Sigmoid colon (tissue), 4 donors: ENCODE data around the gene BCL2L12.

Experiments
- EP300 ChIP-seq, 4 donors: sonication (generic); formaldehyde crosslinking; IDR thresholded peaks; one replicate each; pipeline ENCODE4 v1.6.1; 2017; ENCODE audit warnings: antibody characterized with exemption in 4 of 4
- POLR2A ChIP-seq, 2 donors: fragments of 450-650 bp; IDR thresholded peaks; one replicate each; pipeline ENCODE4 v1.6.1; 2016; ENCODE audit warnings: antibody characterized with exemption in 2 of 2, mild to moderate bottlenecking in 2 of 2, moderate library complexity in 2 of 2
- POLR2AphosphoS5 ChIP-seq, 4 donors: sonication (generic); formaldehyde crosslinking; IDR thresholded peaks; one replicate each; pipeline ENCODE4 v1.6.1; 2017; ENCODE audit warnings: antibody characterized with exemption in 4 of 4
- TF ChIP-seq, protein P1 (sequence below), 4 experiments: fragments of 450-650 bp in 3 of 4; fragments of 200-600 bp in 1 of 4; IDR thresholded peaks; one replicate each; pipeline ENCODE4 v1.5.1; 2016 to 2019; ENCODE audit warnings: antibody characterized with exemption in 4 of 4, mild to moderate bottlenecking in 3 of 4, moderate library complexity in 2 of 4

DNA sequence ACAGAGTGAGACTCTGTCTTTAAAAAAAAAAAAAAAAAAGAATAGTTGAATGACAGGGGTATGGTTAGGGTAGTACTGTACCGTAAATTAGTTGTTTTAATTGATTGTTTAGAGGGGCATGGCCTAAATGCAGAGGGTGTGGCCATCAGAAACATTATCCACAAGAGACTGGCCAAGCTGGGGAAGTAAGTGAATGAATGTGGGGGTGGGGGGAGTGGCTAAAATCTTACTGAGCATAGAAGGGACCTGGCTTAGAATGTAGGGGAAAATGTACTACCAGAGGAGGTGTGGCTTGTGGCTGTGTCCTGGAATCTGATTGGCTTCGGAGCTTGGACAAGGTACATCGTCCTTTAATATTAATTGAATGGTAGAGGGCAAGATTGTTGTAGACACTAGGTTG, 3.8 kb downstream of the BCL2L12 start:
- TF ChIP-seq, protein P1, sequence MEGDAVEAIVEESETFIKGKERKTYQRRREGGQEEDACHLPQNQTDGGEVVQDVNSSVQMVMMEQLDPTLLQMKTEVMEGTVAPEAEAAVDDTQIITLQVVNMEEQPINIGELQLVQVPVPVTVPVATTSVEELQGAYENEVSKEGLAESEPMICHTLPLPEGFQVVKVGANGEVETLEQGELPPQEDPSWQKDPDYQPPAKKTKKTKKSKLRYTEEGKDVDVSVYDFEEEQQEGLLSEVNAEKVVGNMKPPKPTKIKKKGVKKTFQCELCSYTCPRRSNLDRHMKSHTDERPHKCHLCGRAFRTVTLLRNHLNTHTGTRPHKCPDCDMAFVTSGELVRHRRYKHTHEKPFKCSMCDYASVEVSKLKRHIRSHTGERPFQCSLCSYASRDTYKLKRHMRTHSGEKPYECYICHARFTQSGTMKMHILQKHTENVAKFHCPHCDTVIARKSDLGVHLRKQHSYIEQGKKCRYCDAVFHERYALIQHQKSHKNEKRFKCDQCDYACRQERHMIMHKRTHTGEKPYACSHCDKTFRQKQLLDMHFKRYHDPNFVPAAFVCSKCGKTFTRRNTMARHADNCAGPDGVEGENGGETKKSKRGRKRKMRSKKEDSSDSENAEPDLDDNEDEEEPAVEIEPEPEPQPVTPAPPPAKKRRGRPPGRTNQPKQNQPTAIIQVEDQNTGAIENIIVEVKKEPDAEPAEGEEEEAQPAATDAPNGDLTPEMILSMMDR (IDR thresholded peaks at IDR 0.05): no peak
- no peak for TF ChIP-seq POLR2A (IDR thresholded peaks at IDR 0.05)
- no peak for TF ChIP-seq POLR2AphosphoS5 (IDR thresholded peaks at IDR 0.05)
- no peak for TF ChIP-seq EP300 (IDR thresholded peaks at IDR 0.05)
